T-helper 2 cell treated with Interferon-gamma antibody and Interleukin-4, amounts not matched to agents 5 μg/mL and 100 μg/mL, for 36 hours (primary cell): ENCODE results near the gene PIH1D1.

ENCODE experiments used
- DNase-seq: peaks from one replicate; pipeline ENCODE4 v3.0.0; 2021; ENCODE audit warnings: low spot score
- H3K27ac Mint-ChIP-seq: one replicate; pipeline ENCODE4 v1.8.0; 2021; ENCODE audit warnings: mild to moderate bottlenecking, mixed read lengths
- H3K27me3 Mint-ChIP-seq: one replicate; pipeline ENCODE4 v1.8.0; 2021; ENCODE audit warnings: low read depth, mixed read lengths
- H3K36me3 Mint-ChIP-seq: one replicate; pipeline ENCODE4 v1.8.0; 2021; ENCODE audit warnings: low read depth, mixed read lengths
- H3K4me1 Mint-ChIP-seq: one replicate; pipeline ENCODE4 v1.8.0; 2021; ENCODE audit warnings: low read depth, mixed read lengths
- H3K4me3 Mint-ChIP-seq: one replicate; pipeline ENCODE4 v1.8.0; 2022; ENCODE audit warnings: mild to moderate bottlenecking, moderate library complexity, mixed read lengths
- H3K9me3 Mint-ChIP-seq: one replicate; pipeline ENCODE4 v1.8.0; 2021; ENCODE audit warnings: mixed read lengths

Gene PIH1D1

GRCh38 chr19:49430172-49430677 lies 21.4 kb downstream of the PIH1D1 start:
- Mint-ChIP-seq H3K4me1 (peaks cover 27% of the 10 kb centered on the region), H3K9me3 (no peaks in the 10 kb centered on the region), H3K36me3 (no peaks in the 10 kb centered on the region), H3K4me3 (no peak overlapping the region), H3K27me3 (peaks cover 85% of the 10 kb centered on the region), H3K27ac (no peak overlapping the region)
- no peak for DNase-seq

- Mint-ChIP-seq H3K4me3 (peak overlapping the region; percentile 53), H3K4me1 (peaks cover 36% of the 10 kb centered on the region), H3K9me3 (no peaks in the 10 kb centered on the region), H3K36me3 (no peaks in the 10 kb centered on the region), H3K27me3 (peaks cover 87% of the 10 kb centered on the region), H3K27ac (no peak overlapping the region)
- DNase-seq = no peak
Measured at GRCh38 chr19:49428547-49429451, 22.8 kb downstream of the PIH1D1 start.

- Mint-ChIP-seq H3K27ac (no peak overlapping the region), H3K36me3 (no peaks in the 10 kb centered on the region), H3K9me3 (no peaks in the 10 kb centered on the region), H3K27me3 (peaks cover 85% of the 10 kb centered on the region), H3K4me1 (peaks cover 41% of the 10 kb centered on the region), H3K4me3 (peak overlapping the region; percentile 53)
- peak; percentile 25 for DNase-seq
Measured at GRCh38 chr19:49427855-49428546, 23.6 kb downstream of the PIH1D1 start.

- Mint-ChIP-seq H3K9me3 (no peaks in the 10 kb centered on the region), H3K27ac (no peak overlapping the region), H3K4me1 (peaks cover 43% of the 10 kb centered on the region), H3K27me3 (peaks cover 86% of the 10 kb centered on the region), H3K36me3 (no peaks in the 10 kb centered on the region), H3K4me3 (no peak overlapping the region)
- no peak for DNase-seq
Measured at GRCh38 chr19:49427339-49427738, 24.3 kb downstream of the PIH1D1 start.

- no peaks in the 10 kb centered on the region for H3K9me3 Mint-ChIP-seq
- H3K4me1 Mint-ChIP-seq = peaks cover 46% of the 10 kb centered on the region
- no peak for DNase-seq
- peaks cover 88% of the 10 kb centered on the region for H3K27me3 Mint-ChIP-seq
- H3K27ac Mint-ChIP-seq = no peak overlapping the region
- no peak overlapping the region for H3K4me3 Mint-ChIP-seq
- peaks cover 3% of the 10 kb centered on the region for H3K36me3 Mint-ChIP-seq
Measured at GRCh38 chr19:49425922-49426592, 25.6 kb downstream of the PIH1D1 start.

GRCh38 chr19:49425178-49425577 lies 26.4 kb downstream of the PIH1D1 start, which contains the start of gene GFY:
TSS of gene GFY (plus strand) at chr19:49425388. CDS start at chr19:49426431, 1,043 bp downstream.
- Mint-ChIP-seq H3K4me1 (peaks cover 43% of the 10 kb centered on the region), H3K27me3 (peaks cover 91% of the 10 kb centered on the region), H3K9me3 (no peaks in the 10 kb centered on the region), H3K27ac (no peak within 1 kb of the TSS), H3K4me3 (no peak within 1 kb of the TSS), H3K36me3 (peaks cover 3% of the 10 kb centered on the region)
- DNase-seq = no peak

GRCh38 chr19:49423985-49424303 lies 27.7 kb downstream of the PIH1D1 start:
- H3K36me3 Mint-ChIP-seq = peaks cover 4% of the 10 kb centered on the region
- H3K27me3 Mint-ChIP-seq = peaks cover 92% of the 10 kb centered on the region
- H3K27ac Mint-ChIP-seq = peak overlapping the region; percentile 5
- peaks cover 43% of the 10 kb centered on the region for H3K4me1 Mint-ChIP-seq
- H3K9me3 Mint-ChIP-seq = no peaks in the 10 kb centered on the region
- DNase-seq = no peak
- peak overlapping the region; percentile 73 for H3K4me3 Mint-ChIP-seq

GRCh38 chr19:49423071-49423984 lies 28.3 kb downstream of the PIH1D1 start, which contains the start of gene PTH2:
TSS of gene PTH2 (minus strand) at chr19:49423441. CDS start at chr19:49423339, 102 bp downstream.
- Mint-ChIP-seq H3K27ac (peak within 1 kb of the TSS; percentile 8), H3K27me3 (peaks cover 91% of the 10 kb centered on the region), H3K4me3 (peak within 1 kb of the TSS; percentile 77), H3K36me3 (peaks cover 4% of the 10 kb centered on the region), H3K4me1 (peaks cover 41% of the 10 kb centered on the region), H3K9me3 (no peaks in the 10 kb centered on the region)
- no peak for DNase-seq

- peak; percentile 68 for DNase-seq
- Mint-ChIP-seq H3K27ac (peak overlapping the region; percentile 8), H3K4me1 (peaks cover 37% of the 10 kb centered on the region), H3K9me3 (no peaks in the 10 kb centered on the region), H3K27me3 (peaks cover 92% of the 10 kb centered on the region), H3K36me3 (peaks cover 4% of the 10 kb centered on the region), H3K4me3 (peak overlapping the region; percentile 77)
Measured at GRCh38 chr19:49422407-49423070, 29.1 kb downstream of the PIH1D1 start.

GRCh38 chr19:49421878-49422202 lies 29.8 kb downstream of the PIH1D1 start:
- H3K4me3 Mint-ChIP-seq = peak overlapping the region; percentile 60
- H3K9me3 Mint-ChIP-seq = no peaks in the 10 kb centered on the region

GRCh38 chr19:49421039-49421877 lies 30.4 kb downstream of the PIH1D1 start:
- Mint-ChIP-seq H3K27ac (peak overlapping the region; percentile 46), H3K4me1 (peaks cover 27% of the 10 kb centered on the region), H3K9me3 (no peaks in the 10 kb centered on the region), H3K27me3 (peaks cover 81% of the 10 kb centered on the region), H3K36me3 (peaks cover 4% of the 10 kb centered on the region), H3K4me3 (peak overlapping the region; percentile 60)
- DNase-seq = peak; percentile 58

More at GRCh38 chr19:49421878-49422202, 29.8 kb downstream of the PIH1D1 start:
- peaks cover 4% of the 10 kb centered on the region for H3K36me3 Mint-ChIP-seq
- peaks cover 86% of the 10 kb centered on the region for H3K27me3 Mint-ChIP-seq
- H3K4me1 Mint-ChIP-seq = peaks cover 32% of the 10 kb centered on the region
- DNase-seq = no peak
- peak overlapping the region; percentile 46 for H3K27ac Mint-ChIP-seq

- H3K4me3 Mint-ChIP-seq = peak overlapping the region; percentile 27
- peaks cover 72% of the 10 kb centered on the region for H3K27me3 Mint-ChIP-seq
- H3K27ac Mint-ChIP-seq = no peak overlapping the region
- peaks cover 26% of the 10 kb centered on the region for H3K4me1 Mint-ChIP-seq
- DNase-seq = no peak
- no peaks in the 10 kb centered on the region for H3K9me3 Mint-ChIP-seq
- peaks cover 4% of the 10 kb centered on the region for H3K36me3 Mint-ChIP-seq
Measured at GRCh38 chr19:49420227-49420626, 31.4 kb downstream of the PIH1D1 start.
